ENCODE measurements around the gene NEDD8. TPM values are rescaled to one million over a fixed set of nuclear protein-coding genes. Genes with fewer than 3 reads are reported as not detected.

NEDD8 gene
- total RNA-seq, 1 experiment from 2014 or later = 178 TPM

GRCh38 chr14:24271834-24272263 is 39.7 kb upstream of the NEDD8 start:
- Histone ChIP-seq H2AFZ (ENCODE audit: low read depth, low read length, poor library complexity, severe bottlenecking) (no peak overlapping the region), H3K4me2 (ENCODE audit: low read length) (peak overlapping the region; percentile 98), H3K9ac (ENCODE audit: low read length) (peak overlapping the region; percentile 94), H3K27ac (ENCODE audit: low read depth, low read length) (peak overlapping the region; percentile 86), H3K4me1 (ENCODE audit: control insufficient read depth in 1 of 2, insufficient read depth in 2 of 2, low read length in 2 of 2) (peaks cover 9 to 22% of the 10 kb centered on the region in 2 experiments; a peak in 3 of 4 replicates), H3K27me3 (ENCODE audit: insufficient read depth, low read length) (no peaks in the 10 kb centered on the region), H3K36me3 (ENCODE audit: control insufficient read depth in 1 of 2, insufficient read depth in 2 of 2, low read length in 2 of 2) (no peaks in the 10 kb centered on the region; a peak in 1 of 4 replicates), H3K9me3 (ENCODE audit: control insufficient read depth in 1 of 2, insufficient read depth in 1 of 2, low read depth in 1 of 2, low read length in 2 of 2) (no peaks in the 10 kb centered on the region), H3K79me2 (ENCODE audit: insufficient read depth, low read length) (peaks cover 4% of the 10 kb centered on the region; the same call in 1 of the 2 replicates), H3K4me3 (replicated peaks in 1 of 2; ENCODE audit: low read depth in 1 of 2, low read length in 2 of 2) (peak overlapping the region; percentile 79 to 92), H3K9me2 (ENCODE audit: insufficient read depth) (no peaks in the 10 kb centered on the region), H4K20me1 (ENCODE audit: insufficient read depth) (no peaks in the 10 kb centered on the region)
- TF ChIP-seq ZNF274 (IDR thresholded peaks at IDR 0.05; ENCODE audit: low read depth, low read length) = no peak
- no peak for TF ChIP-seq JUND (IDR thresholded peaks at IDR 0.05)
- TF ChIP-seq SP1 (IDR thresholded peaks at IDR 0.05; ENCODE audit: low read depth) = no peak
- no peak for TF ChIP-seq ZBTB33 (IDR thresholded peaks at IDR 0.05; ENCODE audit: extremely low read depth, insufficient replicate concordance, low read length)
- TF ChIP-seq CEBPB (IDR thresholded peaks at IDR 0.05; ENCODE audit: low read depth) = no peak
- TSS peak; percentile 70 for BruUV-seq (replicated peaks)
- RAD21 ChIA-PET (ENCODE audit: low non-redundant PET in 1 of 2, low total read pairs in 2 of 2, uncharacterized antibody in 2 of 2, unreplicated experiment in 2 of 2) = no interaction called here
- DNase-seq (ENCODE audit: low read depth, low spot score) (no peak), ATAC-seq (no peak)
- POLR2A ChIA-PET = interaction anchor here (0.6 to 2.7 kb wide), 8 partner anchors 8 to 164 kb away, joined by 3 to 20 read pairs (median 8); partner anchors contain the start of genes DHRS1, NOP9, TGM1 and TINF2
- intact Hi-C loops (cut with micrococcal nuclease) = loop anchor here (1.0 kb wide), 1 partner anchor 30 kb away; the partner anchor contains the start of gene TINF2
- CTCF ChIA-PET = interaction anchor here (1.3 to 2.0 kb wide), 5 partner anchors 8 to 56 kb away, joined by 5 to 17 read pairs (median 9); partner anchors contain the start of genes CIDEB, MDP1 and TINF2

All from HCT116 (cell line).